ENCODE data around the gene ZNHIT3.
"Not testable (repeated sequence)": the region's sequence is repeated elsewhere in the genome, so short reads cannot be mapped to it uniquely, and the experiment has no call there.

Gene ZNHIT3

GRCh38 chr17:36500745-36501225, 14.3 kb downstream of the ZNHIT3 start:
- no peaks in the 10 kb centered on the region for H3K9me3 Mint-ChIP-seq
- DNase-seq (ENCODE audit: low spot score in 2 of 2) (no peak), ATAC-seq (no peak)
- peaks cover 5% of the 10 kb centered on the region for H3K4me1 Mint-ChIP-seq
- H3K4me3 Mint-ChIP-seq, result no peak overlapping the region
- peaks cover 99% of the 10 kb centered on the region for H3K36me3 Mint-ChIP-seq
- H3K27ac Mint-ChIP-seq, result no peak overlapping the region

- DNase-seq (ENCODE audit: low spot score in 2 of 2), result no peak
- Mint-ChIP-seq H3K4me1 (peaks cover 5% of the 10 kb centered on the region), H3K36me3 (peaks cover 99% of the 10 kb centered on the region), H3K27ac (peak overlapping the region; percentile 88), H3K4me3 (no peak overlapping the region), H3K9me3 (no peaks in the 10 kb centered on the region)
- ATAC-seq, result no peak
Observed at GRCh38 chr17:36501351-36501750, 14.9 kb downstream of the ZNHIT3 start.

- Mint-ChIP-seq H3K36me3 (peaks cover 98% of the 10 kb centered on the region), H3K4me1 (peaks cover 5% of the 10 kb centered on the region), H3K27ac (peak overlapping the region; percentile 88), H3K4me3 (no peak overlapping the region), H3K9me3 (no peaks in the 10 kb centered on the region)
- no peak for DNase-seq (ENCODE audit: low spot score in 2 of 2)
- no peak for ATAC-seq
Observed at GRCh38 chr17:36501963-36502362, 15.5 kb downstream of the ZNHIT3 start.

GRCh38 chr17:36503456-36504155, 17.1 kb downstream of the ZNHIT3 start:
- H3K9me3 Mint-ChIP-seq, result no peaks in the 10 kb centered on the region
- no peak overlapping the region for H3K4me3 Mint-ChIP-seq
- DNase-seq (ENCODE audit: low spot score in 2 of 2) (no peak), ATAC-seq (no peak)
- H3K27ac Mint-ChIP-seq, result peak overlapping the region; percentile 88
- H3K4me1 Mint-ChIP-seq, result peaks cover 5% of the 10 kb centered on the region
- peaks cover 86% of the 10 kb centered on the region for H3K36me3 Mint-ChIP-seq

GRCh38 chr17:36504156-36504545, 17.7 kb downstream of the ZNHIT3 start:
- Mint-ChIP-seq H3K4me1 (peaks cover 5% of the 10 kb centered on the region), H3K27ac (peak overlapping the region; percentile 88), H3K4me3 (no peak overlapping the region), H3K36me3 (peaks cover 81% of the 10 kb centered on the region), H3K9me3 (no peaks in the 10 kb centered on the region)
- DNase-seq (ENCODE audit: low spot score in 2 of 2) (no peak), ATAC-seq (no peak)

- Mint-ChIP-seq H3K4me1 (peaks cover 5% of the 10 kb centered on the region), H3K4me3 (no peak overlapping the region), H3K9me3 (no peaks in the 10 kb centered on the region), H3K27ac (peak overlapping the region; percentile 16), H3K36me3 (peaks cover 77% of the 10 kb centered on the region)
- ATAC-seq (no peak), DNase-seq (ENCODE audit: low spot score in 2 of 2) (no peak)
Observed at GRCh38 chr17:36505171-36505570, 18.7 kb downstream of the ZNHIT3 start.

GRCh38 chr17:36506249-36506826, 19.9 kb downstream of the ZNHIT3 start:
- no peaks in the 10 kb centered on the region for H3K9me3 Mint-ChIP-seq
- peak overlapping the region; percentile 16 for H3K27ac Mint-ChIP-seq
- no peak overlapping the region for H3K4me3 Mint-ChIP-seq
- H3K4me1 Mint-ChIP-seq, result peaks cover 5% of the 10 kb centered on the region
- DNase-seq (ENCODE audit: low spot score in 2 of 2), result no peak
- ATAC-seq, result no peak
- H3K36me3 Mint-ChIP-seq, result peaks cover 65% of the 10 kb centered on the region

- ATAC-seq, result no peak
- Mint-ChIP-seq H3K27ac (no peak overlapping the region), H3K9me3 (no peaks in the 10 kb centered on the region), H3K4me1 (peaks cover 5% of the 10 kb centered on the region), H3K4me3 (no peak overlapping the region), H3K36me3 (peaks cover 60% of the 10 kb centered on the region)
- DNase-seq (ENCODE audit: low spot score in 2 of 2), result no peak
Observed at GRCh38 chr17:36506831-36507230, 20.4 kb downstream of the ZNHIT3 start.

- Mint-ChIP-seq H3K4me1 (peaks cover 5% of the 10 kb centered on the region), H3K27ac (no peak overlapping the region), H3K4me3 (no peak overlapping the region), H3K36me3 (peaks cover 59% of the 10 kb centered on the region), H3K9me3 (no peaks in the 10 kb centered on the region)
- ATAC-seq (no peak), DNase-seq (ENCODE audit: low spot score in 2 of 2) (no peak)
Observed at GRCh38 chr17:36507266-36507665, 20.8 kb downstream of the ZNHIT3 start.

- Mint-ChIP-seq H3K27ac (peak overlapping the region; percentile 58), H3K36me3 (peaks cover 54% of the 10 kb centered on the region)
- not testable (repeated sequence) for H3K4me1 Mint-ChIP-seq
Observed at GRCh38 chr17:36508439-36508838, 22.0 kb downstream of the ZNHIT3 start.

GRCh38 chr17:36509272-36509985, 22.9 kb downstream of the ZNHIT3 start:
- H3K27ac Mint-ChIP-seq, result no peak overlapping the region
- no peak for DNase-seq (ENCODE audit: low spot score in 2 of 2)
- no peak overlapping the region for H3K4me3 Mint-ChIP-seq
- H3K4me1 Mint-ChIP-seq, result no peaks in the 10 kb centered on the region
- ATAC-seq, result no peak
- peaks cover 47% of the 10 kb centered on the region for H3K36me3 Mint-ChIP-seq
- no peaks in the 10 kb centered on the region for H3K9me3 Mint-ChIP-seq

More at GRCh38 chr17:36508439-36508838, 22.0 kb downstream of the ZNHIT3 start:
- not testable (repeated sequence) for DNase-seq (ENCODE audit: low spot score in 2 of 2); H3K4me3 Mint-ChIP-seq; H3K9me3 Mint-ChIP-seq; ATAC-seq

- ATAC-seq (no peak), DNase-seq (ENCODE audit: low spot score in 2 of 2) (no peak)
- Mint-ChIP-seq H3K4me3 (no peak overlapping the region), H3K4me1 (no peaks in the 10 kb centered on the region), H3K9me3 (no peaks in the 10 kb centered on the region), H3K36me3 (peaks cover 38% of the 10 kb centered on the region), H3K27ac (peak overlapping the region; percentile 32)
Observed at GRCh38 chr17:36510636-36511035, 24.2 kb downstream of the ZNHIT3 start.

- DNase-seq (ENCODE audit: low spot score in 2 of 2) (no peak), ATAC-seq (no peak)
- H3K9me3 Mint-ChIP-seq, result no peaks in the 10 kb centered on the region
- no peaks in the 10 kb centered on the region for H3K4me1 Mint-ChIP-seq
- H3K27ac Mint-ChIP-seq, result no peak overlapping the region
- H3K4me3 Mint-ChIP-seq, result no peak overlapping the region
- peaks cover 34% of the 10 kb centered on the region for H3K36me3 Mint-ChIP-seq
Observed at GRCh38 chr17:36511216-36511615, 24.7 kb downstream of the ZNHIT3 start.

- ATAC-seq (no peak), DNase-seq (ENCODE audit: low spot score in 2 of 2) (no peak)
- no peaks in the 10 kb centered on the region for H3K4me1 Mint-ChIP-seq
- no peak overlapping the region for H3K4me3 Mint-ChIP-seq
- H3K36me3 Mint-ChIP-seq, result peaks cover 36% of the 10 kb centered on the region
- peak overlapping the region; percentile 1 for H3K27ac Mint-ChIP-seq
- no peaks in the 10 kb centered on the region for H3K9me3 Mint-ChIP-seq
Observed at GRCh38 chr17:36512641-36513040, 26.2 kb downstream of the ZNHIT3 start.

GRCh38 chr17:36514856-36515255, 28.4 kb downstream of the ZNHIT3 start:
- Mint-ChIP-seq H3K27ac (no peak overlapping the region), H3K4me1 (no peaks in the 10 kb centered on the region), H3K4me3 (no peak overlapping the region), H3K36me3 (peaks cover 55% of the 10 kb centered on the region), H3K9me3 (no peaks in the 10 kb centered on the region)
- no peak for DNase-seq (ENCODE audit: low spot score in 2 of 2)
- no peak for ATAC-seq

GRCh38 chr17:36515837-36516236, 29.4 kb downstream of the ZNHIT3 start:
- peak overlapping the region; percentile 14 for H3K27ac Mint-ChIP-seq
- H3K4me1 Mint-ChIP-seq, result no peaks in the 10 kb centered on the region
- DNase-seq (ENCODE audit: low spot score in 2 of 2) (no peak), ATAC-seq (no peak)
- H3K4me3 Mint-ChIP-seq, result no peak overlapping the region
- H3K9me3 Mint-ChIP-seq, result no peaks in the 10 kb centered on the region
- peaks cover 62% of the 10 kb centered on the region for H3K36me3 Mint-ChIP-seq
